Prostate gland (tissue), 2 donors: ENCODE data around the gene STARD3NL. TPM values are rescaled to one million over a fixed set of nuclear protein-coding genes. Genes with fewer than 3 reads are reported as not detected.

Source experiments
- DNase-seq: peaks from one replicate; pipeline ENCODE4 v3.0.0-alpha.2; 2019; ENCODE audit warnings: low spot score
- H3K27ac ChIP-seq, 2 donors: fragments of 200-600 bp; sonication (generic); 2 replicates each; pipeline ENCODE4 v1.5.1; 2017 to 2019
- H3K27me3 ChIP-seq: fragments of 200-600 bp; sonication (generic); replicated peaks from 2 replicates; pipeline ENCODE4 v1.5.1; 2019; ENCODE audit not compliant: insufficient read depth
- H3K36me3 ChIP-seq, 2 donors: fragments of 200-600 bp; sonication (generic); 1 replicate in 1 of 2; 2 replicates in 1 of 2; pipeline versions ENCODE4 v1.5.1 to v1.8.1; 2017 to 2019
- H3K4me1 ChIP-seq: fragments of 200-600 bp; sonication (generic); replicated peaks from 2 replicates; pipeline ENCODE4 v1.5.1; 2019
- H3K4me3 ChIP-seq, 2 donors: fragments of 200-600 bp; sonication (generic); 2 replicates each; pipeline ENCODE4 v1.5.1; 2017 to 2019
- H3K9me3 ChIP-seq: fragments of 200-600 bp; sonication (generic); 2 replicates; pipeline ENCODE4 v1.5.1; 2017
- POLR2A ChIP-seq: fragments of 450-650 bp; IDR thresholded peaks from one replicate; pipeline ENCODE4 v1.6.1; 2016; ENCODE audit warnings: antibody characterized with exemption, mild to moderate bottlenecking
- POLR2AphosphoS5 ChIP-seq: sonication (generic); formaldehyde crosslinking; IDR thresholded peaks from one replicate; pipeline ENCODE4 v1.6.1; 2017; ENCODE audit warnings: antibody characterized with exemption
- WGBS: methylation state at CpG from one replicate; pipeline ENCODE4 v1.1.5; 2018; 5-methylcytosine and 5-hydroxymethylcytosine counted together
- intact Hi-C: fragments of 100-400 bp; cut with DNase I; formaldehyde crosslinking; loops from one replicate; pipeline ENCODE4 v1.14.2; 2022
- total RNA-seq, 2 donors: library from RNA; depleted of rRNA; stranded (reverse); fragments of >200 nt; gene quantifications; one replicate each; pipeline ENCODE4 v1.1.0, GENCODE V29; 2016
- TF ChIP-seq, protein P1 (sequence below), 4 experiments: fragments of 200-600 bp in 2 of 4; fragments of 450-650 bp in 2 of 4; sonication (generic) in 2 of 4; IDR thresholded peaks; 1 replicate in 3 of 4; 2 replicates in 1 of 4; pipeline ENCODE4 v1.5.1; 2016 to 2019; ENCODE audit warnings: antibody characterized with exemption in 4 of 4, mild to moderate bottlenecking in 2 of 4, moderate library complexity in 2 of 4

STARD3NL gene
- total RNA-seq, 2 donors from 2014 or later = 49.0 to 78.3 TPM

DNA sequence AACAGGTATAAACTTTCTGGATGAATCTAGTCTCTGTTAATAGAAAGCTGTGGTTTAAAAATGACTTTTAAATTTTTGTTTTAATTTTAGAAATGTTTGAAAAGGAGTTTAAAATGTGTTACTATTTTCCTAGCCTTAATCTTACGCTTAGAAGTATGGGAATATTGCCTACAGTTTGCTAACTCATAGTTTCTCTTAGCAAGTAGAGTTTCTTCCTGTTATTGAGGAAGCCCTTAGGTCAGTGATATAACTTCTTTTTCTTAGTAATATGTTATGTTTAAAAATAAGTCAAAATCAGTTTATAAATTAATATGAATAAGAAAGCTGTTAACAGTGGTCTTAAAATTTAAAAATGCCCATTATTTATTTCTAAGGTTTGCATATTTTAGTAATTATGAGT is 3.1 kb downstream of the STARD3NL start:
- TF ChIP-seq POLR2AphosphoS5 = no peak
- no peak for TF ChIP-seq POLR2A
- TF ChIP-seq, protein P1, sequence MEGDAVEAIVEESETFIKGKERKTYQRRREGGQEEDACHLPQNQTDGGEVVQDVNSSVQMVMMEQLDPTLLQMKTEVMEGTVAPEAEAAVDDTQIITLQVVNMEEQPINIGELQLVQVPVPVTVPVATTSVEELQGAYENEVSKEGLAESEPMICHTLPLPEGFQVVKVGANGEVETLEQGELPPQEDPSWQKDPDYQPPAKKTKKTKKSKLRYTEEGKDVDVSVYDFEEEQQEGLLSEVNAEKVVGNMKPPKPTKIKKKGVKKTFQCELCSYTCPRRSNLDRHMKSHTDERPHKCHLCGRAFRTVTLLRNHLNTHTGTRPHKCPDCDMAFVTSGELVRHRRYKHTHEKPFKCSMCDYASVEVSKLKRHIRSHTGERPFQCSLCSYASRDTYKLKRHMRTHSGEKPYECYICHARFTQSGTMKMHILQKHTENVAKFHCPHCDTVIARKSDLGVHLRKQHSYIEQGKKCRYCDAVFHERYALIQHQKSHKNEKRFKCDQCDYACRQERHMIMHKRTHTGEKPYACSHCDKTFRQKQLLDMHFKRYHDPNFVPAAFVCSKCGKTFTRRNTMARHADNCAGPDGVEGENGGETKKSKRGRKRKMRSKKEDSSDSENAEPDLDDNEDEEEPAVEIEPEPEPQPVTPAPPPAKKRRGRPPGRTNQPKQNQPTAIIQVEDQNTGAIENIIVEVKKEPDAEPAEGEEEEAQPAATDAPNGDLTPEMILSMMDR (IDR thresholded peaks at IDR 0.05) = no peak
- H3K36me3 ChIP-seq = no peaks in the 10 kb centered on the region
- 92% methylated on average over 1 of the region's 1 CpG for WGBS
- DNase-seq = no peak
- peak overlapping the region in 1 of 2 donors; percentile 71 for H3K4me3 ChIP-seq
- H3K9me3 ChIP-seq = no peaks in the 10 kb centered on the region
- no peaks in the 10 kb centered on the region for H3K27me3 ChIP-seq
- intact Hi-C loops = no loop called here
- H3K27ac ChIP-seq = peak overlapping the region in 1 of 2 donors; percentile 92
- no peaks in the 10 kb centered on the region for H3K4me1 ChIP-seq

DNA sequence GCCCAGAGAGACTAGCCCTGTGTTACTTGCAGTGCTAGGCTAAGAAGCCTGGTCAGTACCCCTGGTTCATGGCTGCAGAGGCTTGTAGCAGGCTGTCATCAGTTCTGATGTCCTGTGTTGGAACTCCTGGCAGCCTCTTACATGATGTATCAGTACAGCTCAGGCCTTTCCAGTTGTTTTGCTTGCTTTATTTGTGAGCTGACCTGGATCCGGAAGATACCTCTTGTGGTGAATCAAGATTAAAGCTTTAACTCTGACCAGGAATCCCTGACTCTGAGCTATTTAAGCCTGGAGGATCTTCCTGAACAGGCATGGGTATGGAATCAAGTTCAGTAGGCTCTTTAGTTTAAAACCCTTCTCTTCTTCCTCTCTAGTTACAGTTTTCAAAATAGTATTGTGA is 4.4 kb downstream of the STARD3NL start:
- Histone ChIP-seq H3K9me3 (no peaks in the 10 kb centered on the region), H3K27me3 (no peaks in the 10 kb centered on the region), H3K36me3 (no peaks in the 10 kb centered on the region), H3K27ac (no peak overlapping the region), H3K4me1 (no peaks in the 10 kb centered on the region), H3K4me3 (no peak overlapping the region)
- no peak for DNase-seq
- intact Hi-C loops = no loop called here
- TF ChIP-seq POLR2AphosphoS5 (no peak), POLR2A (no peak)
- TF ChIP-seq, protein P1 (IDR thresholded peaks at IDR 0.05) = no peak
- 76% methylated on average over 1 of the region's 1 CpG for WGBS

DNA sequence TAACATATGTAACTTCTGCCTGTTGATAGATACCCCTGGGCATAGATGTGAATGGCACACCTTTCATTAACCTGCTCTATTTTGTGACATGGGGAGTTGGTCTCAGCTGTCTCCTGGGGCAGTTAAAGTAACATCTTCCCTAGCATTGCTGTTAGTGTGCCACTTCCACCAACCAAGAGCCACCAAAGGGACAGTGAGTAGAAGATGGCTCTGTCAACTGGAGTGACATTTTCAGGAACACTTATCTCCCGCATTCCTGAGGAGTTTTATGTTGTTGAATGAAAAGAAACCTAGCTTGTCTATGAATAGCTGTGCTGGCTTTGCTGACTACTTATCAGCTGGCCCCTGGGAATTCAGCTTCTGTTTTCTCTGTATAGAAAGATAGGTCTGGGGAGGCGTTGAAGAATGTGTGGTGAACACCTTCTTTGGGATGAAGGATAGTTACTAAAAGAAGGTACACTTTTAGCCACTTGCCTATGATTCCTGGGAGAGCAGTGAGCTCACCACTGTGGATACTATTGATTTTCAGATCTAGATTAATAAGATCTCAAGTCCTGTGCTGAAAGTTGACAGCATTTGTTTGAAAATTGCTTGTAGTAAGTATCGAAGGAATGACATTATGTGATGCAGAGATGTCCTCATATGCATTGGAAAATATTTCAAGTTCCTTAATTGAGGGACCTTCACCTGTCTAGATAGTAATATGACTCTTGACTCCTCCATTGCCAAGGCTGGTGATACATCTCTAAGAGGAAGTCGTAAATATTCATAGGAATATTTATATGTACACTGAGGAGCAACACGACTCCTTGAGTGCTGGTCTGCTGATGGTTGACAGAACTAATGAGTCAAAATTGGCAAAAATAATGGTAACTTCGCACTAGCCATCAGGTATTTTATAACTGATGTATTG is 7.6 kb downstream of the STARD3NL start:
- no peak for TF ChIP-seq POLR2AphosphoS5
- TF ChIP-seq, protein P1 (IDR thresholded peaks at IDR 0.05) = no peak
- H3K27me3 ChIP-seq = no peaks in the 10 kb centered on the region
- H3K4me1 ChIP-seq = no peaks in the 10 kb centered on the region
- H3K4me3 ChIP-seq = no peak overlapping the region
- WGBS = 79% methylated on average over 6 of the region's 6 CpGs
- DNase-seq = no peak
- no peaks in the 10 kb centered on the region for H3K36me3 ChIP-seq
- H3K27ac ChIP-seq = no peak overlapping the region
- no peaks in the 10 kb centered on the region for H3K9me3 ChIP-seq
- intact Hi-C loops = no loop called here

DNA sequence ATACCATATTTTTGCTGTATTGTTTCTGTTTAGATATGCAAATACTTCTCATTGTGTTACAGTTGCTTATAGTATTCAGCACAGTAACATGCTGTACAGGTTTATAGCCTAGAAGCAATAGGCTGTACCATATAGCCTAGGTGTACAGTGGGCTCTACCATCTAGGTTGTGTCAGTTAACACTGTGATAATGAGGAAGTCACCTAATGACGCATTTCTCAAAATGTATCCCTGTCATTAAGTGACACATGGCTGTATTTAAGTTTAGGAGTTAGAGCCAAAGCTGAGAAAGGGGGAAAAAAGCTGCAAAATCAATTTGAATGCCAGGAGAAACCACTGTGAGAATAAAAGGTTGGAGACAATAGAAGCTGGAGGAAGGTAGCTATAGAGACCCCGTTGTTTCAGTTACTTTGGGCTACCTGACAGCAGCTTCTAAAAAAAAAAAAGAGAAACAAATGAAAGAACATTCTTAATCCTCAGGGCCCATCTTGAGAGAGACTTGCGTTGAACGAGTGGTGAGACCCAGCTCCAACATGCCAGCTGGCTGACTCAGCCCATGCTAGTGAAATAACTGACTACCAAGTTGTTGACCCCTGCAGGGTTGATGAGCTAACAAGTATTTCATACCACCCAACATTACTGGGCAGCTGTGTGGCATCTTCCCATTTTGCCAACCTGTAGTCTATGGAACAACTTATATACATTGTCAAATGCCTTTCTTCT is 8.7 kb downstream of the STARD3NL start:
- Histone ChIP-seq H3K27ac (no peak overlapping the region), H3K9me3 (no peaks in the 10 kb centered on the region), H3K4me3 (no peak overlapping the region), H3K36me3 (no peaks in the 10 kb centered on the region), H3K27me3 (no peaks in the 10 kb centered on the region), H3K4me1 (no peaks in the 10 kb centered on the region)
- no peak for DNase-seq
- 72% methylated on average over 4 of the region's 4 CpGs for WGBS
- intact Hi-C loops = no loop called here
- TF ChIP-seq, protein P1 (IDR thresholded peaks at IDR 0.05) = no peak
- TF ChIP-seq POLR2AphosphoS5 = no peak
- TF ChIP-seq POLR2A = no peak
